HUES6 (cell line): ENCODE results near the gene CRYBA2.

Experiments used
- H3K27ac ChIP-seq: 2 replicates; pipeline ENCODE4 v1.7.0; 2013; ENCODE audit warnings: low read depth, mild to moderate bottlenecking, low read length, inconsistent platforms
- H3K27me3 ChIP-seq: 2 replicates; pipeline ENCODE4 v1.6.1; 2013; ENCODE audit warnings: low read length; ENCODE audit not compliant: control insufficient read depth, insufficient read depth
- H3K36me3 ChIP-seq: 2 replicates; pipeline ENCODE4 v1.6.1; 2013; ENCODE audit warnings: low read length; ENCODE audit not compliant: control insufficient read depth, insufficient read depth
- H3K4me1 ChIP-seq: 2 replicates; pipeline ENCODE4 v1.6.1; 2013; ENCODE audit warnings: low read length; ENCODE audit not compliant: control insufficient read depth, insufficient read depth
- H3K4me3 ChIP-seq: 2 replicates; pipeline ENCODE4 v1.5.1; 2013; ENCODE audit warnings: low read depth, low read length
- H3K9ac ChIP-seq: one replicate; pipeline ENCODE4 v1.6.1; 2013; ENCODE audit warnings: mild to moderate bottlenecking, low read length
- H3K9me3 ChIP-seq: 2 replicates; pipeline ENCODE4 v1.6.1; 2013; ENCODE audit warnings: low read depth, low read length; ENCODE audit not compliant: control insufficient read depth, insufficient read depth

The CRYBA2 gene

DNA sequence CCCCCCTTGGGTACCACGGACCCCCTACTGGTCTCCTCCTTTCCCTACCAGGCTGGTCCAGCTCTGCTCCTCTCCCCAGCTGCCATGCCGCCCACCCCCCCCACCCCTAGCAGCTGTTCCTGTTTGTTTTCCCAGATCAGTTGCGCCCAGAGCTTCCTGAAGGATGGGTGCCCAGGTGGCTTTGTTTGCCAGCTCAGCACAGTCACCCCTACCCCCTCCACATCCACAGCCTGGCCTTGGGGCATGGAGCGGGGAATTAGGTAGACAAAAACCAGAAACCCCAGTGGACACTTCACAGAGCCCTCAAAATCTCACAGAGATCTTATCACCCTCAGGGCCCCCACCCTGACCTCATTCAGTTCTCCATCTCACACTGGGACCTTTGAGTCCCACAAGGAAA, 3.7 kb upstream of the CRYBA2 start:
- Histone ChIP-seq H3K4me3 (no peak overlapping the region), H3K36me3 (no peaks in the 10 kb centered on the region), H3K9ac (no peak overlapping the region), H3K27me3 (peaks cover 100% of the 10 kb centered on the region), H3K4me1 (peaks cover 47% of the 10 kb centered on the region), H3K27ac (no peak overlapping the region), H3K9me3 (no peaks in the 10 kb centered on the region)

DNA sequence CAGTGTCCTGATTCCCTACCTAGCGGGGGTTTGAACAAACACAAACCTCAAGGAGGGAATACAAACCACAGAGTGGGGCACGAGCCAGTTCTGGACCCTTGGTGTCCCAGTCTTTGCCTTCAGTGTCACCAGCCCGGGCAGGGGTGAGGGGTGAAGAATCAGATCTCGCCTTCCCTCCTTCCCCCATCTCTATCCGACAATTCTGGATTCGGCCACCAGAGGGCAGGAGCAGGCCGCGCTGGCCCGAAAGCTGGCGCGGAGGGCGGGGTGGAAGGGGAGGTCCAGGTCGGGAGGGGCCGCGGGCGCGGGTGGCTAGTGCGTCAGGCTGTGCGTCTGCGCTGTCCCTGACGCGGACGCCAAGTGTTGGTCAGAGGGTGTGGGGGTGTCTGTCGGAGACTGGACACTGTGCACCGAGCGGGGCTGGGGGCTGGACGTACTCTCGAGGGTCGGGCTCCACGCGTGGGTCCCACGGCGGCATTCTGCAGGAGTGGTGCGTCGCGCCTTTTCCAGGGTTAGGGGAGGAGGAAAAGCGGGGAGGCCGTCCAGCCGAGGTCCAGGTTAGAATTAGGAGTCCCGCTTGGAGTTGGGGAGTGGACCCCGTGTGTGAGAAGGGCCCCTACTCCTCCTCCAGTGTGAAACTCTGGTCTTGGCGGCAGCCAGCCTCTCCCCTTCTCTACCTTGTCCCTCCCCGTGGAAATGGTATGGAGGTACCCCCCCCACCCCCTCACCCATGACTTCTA, 2.9 kb upstream of the CRYBA2 start:
- H3K9me3 ChIP-seq = no peaks in the 10 kb centered on the region
- no peak overlapping the region for H3K9ac ChIP-seq
- no peaks in the 10 kb centered on the region for H3K36me3 ChIP-seq
- H3K27ac ChIP-seq = no peak overlapping the region
- peaks cover 100% of the 10 kb centered on the region for H3K27me3 ChIP-seq
- peak overlapping the region; percentile 61 for H3K4me3 ChIP-seq
- peaks cover 46% of the 10 kb centered on the region for H3K4me1 ChIP-seq

DNA sequence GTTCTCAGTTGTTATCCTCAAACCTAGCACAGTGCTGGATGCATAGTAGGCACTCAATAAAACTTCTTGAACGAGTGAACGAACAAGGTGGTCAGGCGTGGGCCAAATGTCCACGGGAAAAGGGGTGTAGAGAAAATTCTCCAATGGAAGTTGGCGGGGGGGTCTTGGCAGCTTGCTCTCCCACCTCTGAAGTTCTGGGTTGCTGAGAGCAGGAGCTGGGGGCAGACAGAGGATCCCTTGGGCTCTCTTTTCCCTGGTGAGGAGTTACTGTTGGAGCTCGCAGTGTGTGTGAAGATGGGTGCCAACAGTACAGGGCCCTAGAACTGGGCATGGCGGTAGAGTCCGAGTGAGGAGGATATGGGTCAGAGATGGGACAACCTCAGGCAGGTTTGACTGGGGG, 2.3 kb upstream of the CRYBA2 start:
- Histone ChIP-seq H3K9ac (no peak overlapping the region), H3K9me3 (no peaks in the 10 kb centered on the region), H3K4me1 (peaks cover 40% of the 10 kb centered on the region), H3K27me3 (peaks cover 100% of the 10 kb centered on the region), H3K4me3 (no peak overlapping the region), H3K27ac (no peak overlapping the region), H3K36me3 (no peaks in the 10 kb centered on the region)

DNA sequence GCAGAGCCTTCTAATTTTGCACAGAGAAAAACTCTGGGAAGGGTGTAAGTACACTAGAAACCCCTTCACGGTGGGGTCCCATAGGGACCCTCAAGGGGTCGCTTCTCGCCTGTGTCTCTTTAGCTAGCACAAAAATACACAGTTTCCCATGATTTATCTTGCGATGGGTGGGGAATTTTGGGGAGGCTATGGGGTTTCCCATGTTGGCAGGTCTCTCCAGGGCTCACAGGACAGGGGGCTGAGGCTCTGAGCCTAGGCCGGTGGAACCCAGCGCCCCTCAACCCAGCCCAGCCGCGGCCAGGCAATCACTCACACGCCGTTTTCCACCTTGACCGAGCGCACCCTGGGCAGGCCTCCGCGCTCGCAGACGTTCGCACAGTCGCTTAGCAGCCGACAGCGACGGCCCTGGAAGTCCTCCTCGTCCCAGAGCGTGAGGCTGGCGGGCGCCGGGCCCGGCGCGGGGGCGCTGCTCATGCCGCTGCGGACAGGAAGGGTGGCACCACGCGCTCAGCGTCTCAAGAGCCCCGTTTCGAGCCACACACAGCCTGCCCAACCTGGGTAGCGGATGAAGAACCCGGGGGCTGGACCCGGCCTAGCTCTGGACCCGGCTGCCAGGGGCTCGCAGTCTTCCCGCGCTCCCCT, 398 bp downstream of the CRYBA2 start:
- Histone ChIP-seq H3K4me3 (peak overlapping the region; percentile 53), H3K27ac (no peak overlapping the region), H3K36me3 (no peaks in the 10 kb centered on the region), H3K9ac (no peak overlapping the region), H3K4me1 (peaks cover 19% of the 10 kb centered on the region), H3K9me3 (no peaks in the 10 kb centered on the region), H3K27me3 (peaks cover 100% of the 10 kb centered on the region)

DNA sequence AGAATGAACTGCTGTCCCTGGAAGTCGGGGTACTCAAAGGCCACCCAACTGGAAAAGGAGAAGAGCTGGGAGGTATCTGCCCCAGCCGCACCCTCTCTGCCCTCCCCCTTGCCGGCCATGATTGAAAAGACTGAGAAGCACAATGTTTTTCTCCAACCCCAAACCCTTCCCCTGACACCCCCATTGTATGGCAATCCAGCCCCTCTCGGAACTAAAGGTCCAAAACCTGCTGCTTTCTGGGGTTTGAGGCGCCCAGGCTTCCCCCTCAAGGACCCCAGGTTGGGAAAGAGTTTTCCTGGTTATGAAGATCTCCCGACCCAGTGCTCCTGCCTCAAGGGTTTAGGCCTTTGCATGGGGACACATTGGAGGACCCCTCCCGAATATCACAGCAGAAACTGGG, 1.0 kb downstream of the CRYBA2 start:
- H3K27me3 ChIP-seq = peaks cover 100% of the 10 kb centered on the region

DNA sequence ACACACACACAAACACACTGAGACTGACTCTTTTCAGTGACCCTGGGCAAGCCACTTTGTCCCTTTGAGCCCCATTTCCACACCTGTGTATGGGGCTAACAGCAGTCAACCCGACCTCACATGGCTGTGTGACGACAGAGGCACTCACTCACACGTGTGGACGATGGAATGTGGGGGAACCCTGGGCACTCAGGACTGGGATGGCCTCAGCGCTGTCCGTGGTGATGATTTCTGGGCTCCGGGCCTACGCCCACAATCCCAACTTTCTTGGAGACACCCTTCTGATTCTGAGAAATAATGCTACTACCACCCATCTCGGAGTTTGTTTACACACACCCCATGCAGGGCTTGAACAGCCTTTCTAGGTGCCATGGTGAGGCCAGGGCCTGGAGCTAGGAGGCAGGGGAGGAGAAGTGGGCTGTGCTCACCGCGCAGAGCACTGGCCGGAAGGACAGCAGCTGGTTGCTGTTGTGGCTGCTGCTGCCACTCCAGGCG, 1.5 kb downstream of the CRYBA2 start:
- no peaks in the 10 kb centered on the region for H3K9me3 ChIP-seq

More for the DNA sequence above, 1.0 kb downstream of the CRYBA2 start:
- Histone ChIP-seq H3K4me1 (peaks cover 19% of the 10 kb centered on the region), H3K9me3 (no peaks in the 10 kb centered on the region), H3K36me3 (no peaks in the 10 kb centered on the region), H3K4me3 (no peak overlapping the region), H3K27ac (no peak overlapping the region), H3K9ac (no peak overlapping the region)

DNA sequence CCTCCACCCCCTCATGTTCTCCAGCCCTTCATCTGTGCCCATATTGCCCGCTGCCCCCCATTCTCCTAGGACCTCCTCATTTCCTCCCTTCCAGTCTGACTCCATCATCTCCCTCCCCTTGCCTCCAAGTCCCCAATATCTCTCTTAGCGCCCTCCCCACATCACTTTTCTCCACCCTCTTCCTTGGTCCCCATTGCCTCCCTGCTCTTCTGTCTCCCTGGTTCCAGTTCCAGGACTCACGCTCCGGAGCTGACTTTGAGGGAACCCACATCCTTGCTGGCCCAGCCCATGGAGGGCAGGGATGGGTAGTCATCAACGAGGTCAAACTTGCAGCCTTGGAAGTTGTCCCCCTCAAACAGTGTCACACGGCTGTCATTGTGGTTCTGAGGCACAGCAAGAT, 2.6 kb downstream of the CRYBA2 start:
- Histone ChIP-seq H3K27me3 (peaks cover 100% of the 10 kb centered on the region), H3K27ac (no peak overlapping the region), H3K36me3 (no peaks in the 10 kb centered on the region), H3K9me3 (no peaks in the 10 kb centered on the region), H3K9ac (no peak overlapping the region), H3K4me1 (peaks cover 14% of the 10 kb centered on the region), H3K4me3 (no peak overlapping the region)

More for the DNA sequence above, 1.5 kb downstream of the CRYBA2 start:
- H3K27me3 ChIP-seq = peaks cover 100% of the 10 kb centered on the region
- no peak overlapping the region for H3K9ac ChIP-seq
- no peak overlapping the region for H3K27ac ChIP-seq
- H3K4me1 ChIP-seq = peaks cover 19% of the 10 kb centered on the region
- H3K36me3 ChIP-seq = no peaks in the 10 kb centered on the region
- H3K4me3 ChIP-seq = no peak overlapping the region

DNA sequence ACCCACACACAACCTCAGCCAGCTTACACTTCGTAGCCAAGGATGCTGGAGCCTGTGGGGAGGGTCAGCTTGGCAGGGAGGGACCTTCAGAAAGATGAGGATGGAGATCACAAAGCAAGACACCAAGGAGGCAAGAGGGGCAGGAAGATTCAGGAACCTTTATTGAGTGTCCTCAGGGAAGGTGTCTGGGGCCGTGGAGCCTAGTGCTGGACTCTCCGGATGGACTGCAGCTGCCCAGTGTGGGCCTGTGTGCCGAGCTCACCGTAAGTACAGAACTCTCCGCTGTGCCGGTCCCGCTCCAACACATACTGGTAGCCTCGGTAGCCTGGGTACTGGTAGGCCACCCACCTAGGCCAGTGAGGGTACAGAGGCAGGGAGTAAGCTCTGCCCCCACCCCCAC, 3.2 kb downstream of the CRYBA2 start:
- peaks cover 99% of the 10 kb centered on the region for H3K27me3 ChIP-seq
- H3K4me1 ChIP-seq = peaks cover 14% of the 10 kb centered on the region
- no peak overlapping the region for H3K9ac ChIP-seq
- H3K27ac ChIP-seq = no peak overlapping the region
- no peaks in the 10 kb centered on the region for H3K36me3 ChIP-seq
- H3K4me3 ChIP-seq = no peak overlapping the region
- H3K9me3 ChIP-seq = no peaks in the 10 kb centered on the region

DNA sequence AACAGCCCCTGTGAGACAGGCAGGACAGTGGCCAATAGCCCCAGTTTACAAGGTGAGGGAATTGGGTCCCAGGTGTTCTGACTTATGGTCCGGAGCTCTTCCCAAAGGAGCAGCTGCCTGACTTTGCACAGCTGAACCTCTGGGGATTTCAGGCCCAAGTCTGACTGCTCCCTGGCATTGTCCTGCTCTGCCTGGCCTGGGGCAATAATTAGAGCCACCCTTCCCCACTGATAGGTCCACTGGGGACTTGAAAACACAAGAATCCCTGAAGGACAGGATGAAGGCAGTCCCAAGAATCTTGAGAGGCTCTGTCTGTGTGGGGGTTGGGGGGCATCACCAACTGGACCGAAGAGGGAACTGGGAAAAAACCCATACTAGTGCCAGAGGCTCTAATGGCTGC, 4.6 kb downstream of the CRYBA2 start:
- H3K4me3 ChIP-seq = no peak overlapping the region
- peaks cover 98% of the 10 kb centered on the region for H3K27me3 ChIP-seq
- no peaks in the 10 kb centered on the region for H3K36me3 ChIP-seq
- H3K27ac ChIP-seq = no peak overlapping the region
- H3K9ac ChIP-seq = no peak overlapping the region
- H3K4me1 ChIP-seq = peaks cover 16% of the 10 kb centered on the region
- no peaks in the 10 kb centered on the region for H3K9me3 ChIP-seq

DNA sequence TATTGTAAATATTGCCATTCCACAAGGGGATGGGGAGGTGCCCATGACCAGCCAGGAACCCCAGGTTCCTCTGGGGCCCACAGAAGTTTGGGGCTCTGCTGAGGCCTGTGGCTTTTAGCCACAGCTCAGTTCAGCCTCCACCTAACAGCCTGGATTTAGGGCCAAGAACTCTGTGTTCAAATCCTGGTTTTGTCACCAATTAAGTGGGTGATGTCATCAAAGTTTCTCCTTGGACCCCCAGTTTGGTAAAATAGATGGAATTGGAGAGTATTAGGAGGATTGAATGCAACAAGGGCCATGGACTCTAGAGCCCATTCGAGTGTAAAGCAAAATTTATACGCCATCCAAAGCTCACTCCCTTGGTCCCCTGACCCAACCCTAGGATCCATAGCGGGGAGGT, 5.1 kb downstream of the CRYBA2 start:
- no peak overlapping the region for H3K27ac ChIP-seq
- H3K9ac ChIP-seq = no peak overlapping the region
- H3K4me3 ChIP-seq = no peak overlapping the region
- no peaks in the 10 kb centered on the region for H3K9me3 ChIP-seq
- H3K36me3 ChIP-seq = no peaks in the 10 kb centered on the region
- peaks cover 98% of the 10 kb centered on the region for H3K27me3 ChIP-seq
- H3K4me1 ChIP-seq = peaks cover 14% of the 10 kb centered on the region

DNA sequence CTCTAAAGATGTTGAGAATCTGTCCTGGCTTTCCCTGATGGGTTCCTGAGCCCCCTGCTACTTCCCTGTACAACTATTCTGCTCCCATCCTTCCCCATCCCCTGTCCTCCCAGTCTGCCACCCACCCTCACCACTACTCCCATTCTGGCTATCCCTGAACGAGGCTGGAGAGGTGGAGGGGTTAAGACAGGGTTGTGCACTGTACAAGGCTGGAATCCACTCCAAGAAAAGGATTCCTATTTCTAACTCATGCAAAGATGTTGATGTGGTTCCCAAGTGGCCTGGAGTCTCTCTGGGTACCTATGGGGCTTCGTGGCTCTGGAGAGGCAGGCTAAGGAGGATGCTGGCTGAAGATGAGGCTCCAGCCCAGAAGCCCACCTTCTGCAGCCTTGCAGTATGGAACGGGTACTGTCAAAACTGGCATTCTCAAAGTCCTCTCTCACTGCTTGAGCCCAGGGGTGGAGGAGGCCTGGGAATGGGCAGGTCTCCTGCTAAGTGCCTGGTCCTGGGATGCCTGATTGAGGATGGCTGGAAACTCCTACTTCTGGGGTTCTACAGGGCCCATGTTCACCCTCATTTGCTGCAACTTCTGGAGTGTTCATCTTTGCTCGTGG, 7.0 kb downstream of the CRYBA2 start:
- peaks cover 22% of the 10 kb centered on the region for H3K4me1 ChIP-seq
- no peak overlapping the region for H3K9ac ChIP-seq
- H3K4me3 ChIP-seq = no peak overlapping the region
- H3K27ac ChIP-seq = no peak overlapping the region
- no peaks in the 10 kb centered on the region for H3K36me3 ChIP-seq
- H3K27me3 ChIP-seq = peaks cover 98% of the 10 kb centered on the region
- no peaks in the 10 kb centered on the region for H3K9me3 ChIP-seq
